T follicular helper cell (primary cell): ENCODE data around the gene TCF7L1.

Source experiments
- DNase-seq: peaks from one replicate; pipeline ENCODE4 v3.0.0-alpha.2; 2020; ENCODE audit warnings: low read depth

Gene TCF7L1

DNA sequence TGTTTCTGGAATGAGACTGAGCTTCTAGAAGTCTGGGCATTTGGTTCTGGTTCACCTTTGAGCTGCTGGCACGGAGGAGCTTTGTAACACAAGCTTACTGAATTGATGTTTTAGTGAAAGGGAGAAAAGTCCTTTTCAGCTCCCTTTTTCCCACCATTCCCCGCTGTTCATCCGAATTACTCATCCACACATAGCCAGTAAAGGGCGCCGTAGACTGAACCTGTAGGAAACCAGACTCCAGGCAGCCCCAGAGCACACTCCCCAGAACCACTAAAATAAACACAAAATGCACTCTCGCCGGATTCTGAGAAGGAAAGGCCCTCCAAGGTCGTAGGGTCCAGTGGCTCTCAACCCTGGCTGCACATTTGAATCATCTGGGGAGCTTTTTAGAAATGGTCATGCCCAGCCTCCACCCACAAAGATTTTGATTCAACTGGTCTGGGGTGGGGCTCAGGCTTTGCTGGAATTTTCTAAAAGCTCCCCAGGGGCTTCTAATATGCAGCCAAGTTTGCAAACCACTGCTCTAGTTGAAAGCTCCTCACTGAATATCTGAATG is 29.6 kb downstream of the TCF7L1 start:
- DNase-seq = no peak

DNA sequence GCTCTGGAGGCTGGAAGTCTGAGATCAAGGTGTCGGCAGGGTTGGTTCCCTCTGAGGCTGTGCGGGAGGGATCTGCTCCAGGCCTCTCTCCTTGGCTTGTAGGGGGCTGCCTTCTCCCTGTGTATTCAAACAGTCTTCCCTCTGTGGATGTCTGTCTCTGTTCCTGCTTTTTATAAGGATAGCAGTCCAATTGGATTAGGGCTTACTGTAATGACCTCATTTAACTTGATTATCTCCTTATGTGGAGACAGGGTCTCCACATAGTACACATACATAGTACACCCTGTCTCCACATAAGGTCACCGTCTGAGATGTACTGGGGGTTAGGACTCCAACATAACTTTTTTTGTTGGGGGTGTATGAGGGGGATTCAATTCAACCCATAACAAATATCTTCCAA is 30.5 kb downstream of the TCF7L1 start:
- no peak for DNase-seq

DNA sequence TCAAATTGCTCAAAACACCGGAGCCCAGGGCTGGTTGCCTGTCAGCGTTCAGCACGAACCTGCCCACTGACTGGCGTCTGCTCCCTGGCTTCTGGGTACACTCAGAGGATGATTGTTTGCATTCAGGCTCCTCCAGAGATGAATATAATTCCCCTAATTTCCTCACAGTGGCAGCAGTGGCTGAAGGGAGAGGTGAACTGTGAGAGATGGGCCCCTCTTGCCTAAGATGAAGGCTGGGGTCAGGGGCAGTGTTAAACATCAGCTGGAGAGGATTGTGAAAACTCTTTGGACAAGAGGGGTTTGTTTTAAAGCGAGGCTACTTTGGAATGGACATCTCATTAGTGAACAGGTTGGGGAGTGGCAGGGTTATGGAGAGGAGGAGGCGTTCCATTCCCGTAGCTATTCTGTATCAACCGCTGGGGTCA is 31.0 kb downstream of the TCF7L1 start:
- DNase-seq = no peak

DNA sequence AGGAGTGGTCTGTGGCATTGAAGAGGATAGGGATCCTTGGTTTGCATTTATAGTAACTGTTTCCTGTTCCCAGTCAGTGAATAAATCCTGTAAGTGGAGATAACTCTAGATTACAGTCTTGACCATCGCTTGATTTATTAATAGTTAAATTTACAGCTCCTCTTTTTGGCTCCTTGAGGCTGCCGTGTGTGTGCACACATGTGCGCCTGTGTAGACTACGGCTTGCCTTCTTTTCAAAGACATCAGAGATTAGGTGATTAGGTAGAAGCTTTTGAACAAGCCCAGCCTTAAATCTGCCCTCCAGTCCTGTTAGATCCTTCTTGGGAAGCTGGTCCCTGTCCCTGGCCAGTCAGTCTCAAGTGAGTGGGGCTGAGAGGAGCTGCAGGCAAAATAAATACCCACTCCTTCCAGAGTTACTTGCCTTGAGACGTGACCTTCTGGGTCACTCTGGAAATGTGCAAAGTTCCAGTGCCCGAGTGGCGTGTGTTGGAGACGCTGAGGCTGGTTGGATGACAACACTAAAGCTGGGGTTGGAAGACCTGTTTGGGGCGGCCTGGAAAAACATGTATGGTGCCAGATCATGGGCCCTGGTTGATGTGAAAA is 32.0 kb downstream of the TCF7L1 start:
- no peak for DNase-seq

DNA sequence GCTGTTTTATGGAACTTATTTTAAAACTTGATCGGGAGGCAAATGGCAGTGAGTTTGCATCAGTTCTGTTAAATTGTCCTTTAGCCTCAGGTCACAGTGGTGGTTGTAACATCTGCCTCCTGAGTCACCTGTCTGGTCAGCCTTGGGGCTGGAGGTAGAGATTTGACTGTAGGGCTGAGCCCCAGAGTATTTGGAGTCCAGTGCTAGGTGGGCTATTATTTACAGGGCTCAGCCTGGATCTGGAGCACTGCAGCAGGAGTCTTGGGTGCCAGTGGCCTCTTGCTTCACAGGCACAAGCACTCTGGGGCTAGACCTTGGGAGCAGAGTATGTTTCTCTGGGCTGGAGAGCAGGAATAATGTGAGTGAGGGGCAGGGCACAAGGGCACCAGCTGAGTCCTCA is 32.8 kb downstream of the TCF7L1 start:
- DNase-seq = no peak

DNA sequence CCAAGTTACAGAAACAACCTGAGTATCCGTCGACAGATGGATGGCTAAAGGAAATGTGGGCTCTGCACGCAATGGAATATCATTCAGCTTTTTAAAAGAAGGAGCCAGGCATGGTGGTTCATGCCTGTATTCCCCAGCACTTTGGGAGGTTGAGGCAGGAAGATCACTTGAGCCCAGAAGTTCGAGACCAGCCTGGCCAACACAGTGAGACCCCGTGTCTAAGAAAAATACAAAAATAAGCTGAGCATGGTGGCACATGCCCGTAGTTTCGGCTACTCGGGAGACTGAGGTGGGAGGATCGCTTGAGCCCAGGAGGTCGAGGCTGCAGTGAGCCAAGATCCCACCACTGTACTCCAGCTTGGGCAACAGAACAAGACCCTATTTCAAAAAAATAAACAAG is 34.3 kb downstream of the TCF7L1 start:
- no peak for DNase-seq

DNA sequence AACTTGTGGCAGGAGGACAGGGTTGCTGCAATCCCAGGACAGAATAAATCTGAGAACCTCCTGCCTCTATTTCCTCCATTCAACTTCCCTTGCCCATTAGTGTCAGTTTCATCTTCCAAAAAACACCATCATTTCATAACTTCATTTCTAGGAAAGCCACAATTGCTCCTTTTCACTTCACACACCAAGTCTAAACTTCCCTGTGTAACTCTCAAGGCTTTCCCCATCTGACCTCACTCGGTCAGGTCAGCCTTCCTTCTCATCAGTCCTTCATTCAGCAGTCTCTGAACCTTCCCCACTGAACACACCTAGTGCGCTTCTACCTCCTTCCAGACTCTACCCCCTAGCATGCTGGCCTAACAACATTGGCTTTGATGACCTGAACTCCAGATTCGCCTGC is 35.8 kb downstream of the TCF7L1 start:
- DNase-seq = no peak

DNA sequence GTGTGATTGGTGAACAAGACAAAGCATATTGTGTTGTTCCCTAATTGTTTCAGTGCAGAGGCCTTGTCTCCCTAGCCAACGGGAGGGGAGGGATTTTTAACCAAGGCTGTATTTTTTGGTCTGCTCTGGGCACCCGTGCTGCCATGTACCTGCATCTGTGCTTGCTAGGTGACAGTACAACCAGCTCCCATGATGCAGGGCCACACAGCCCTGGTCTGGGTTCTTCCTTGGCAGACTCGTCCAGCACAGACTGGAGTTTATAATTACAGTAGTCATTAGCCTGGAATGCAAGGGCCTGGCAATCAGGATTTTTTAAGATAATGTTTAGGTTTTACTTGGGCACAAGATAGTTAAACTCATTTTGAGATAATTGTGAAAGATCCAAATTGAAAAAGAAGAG is 36.4 kb downstream of the TCF7L1 start:
- no peak for DNase-seq

DNA sequence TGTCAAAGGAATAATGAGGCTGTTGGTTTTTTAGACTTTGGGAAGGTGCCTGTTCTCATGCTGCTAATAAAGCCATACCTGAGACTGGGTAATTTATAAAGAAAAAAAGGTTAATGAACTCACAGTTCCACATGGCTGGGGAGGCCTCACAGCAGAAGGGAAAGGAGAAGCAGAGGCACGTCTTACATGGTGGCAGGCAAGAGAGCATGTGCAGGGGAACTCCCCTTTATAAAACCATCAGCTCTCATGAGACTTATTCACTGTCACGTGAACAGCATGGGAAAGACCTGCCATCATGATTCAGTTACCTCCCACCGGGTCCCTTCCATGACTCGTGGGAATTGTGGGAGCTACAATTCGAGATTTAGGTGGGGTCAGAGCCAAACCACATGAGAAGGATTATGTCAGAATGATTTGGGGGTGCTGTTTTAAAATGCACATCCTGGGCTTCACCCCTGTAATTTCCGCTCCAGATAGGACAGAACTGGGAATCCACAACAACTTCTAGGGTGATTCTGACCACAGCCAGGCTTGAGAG is 37.8 kb downstream of the TCF7L1 start:
- no peak for DNase-seq

DNA sequence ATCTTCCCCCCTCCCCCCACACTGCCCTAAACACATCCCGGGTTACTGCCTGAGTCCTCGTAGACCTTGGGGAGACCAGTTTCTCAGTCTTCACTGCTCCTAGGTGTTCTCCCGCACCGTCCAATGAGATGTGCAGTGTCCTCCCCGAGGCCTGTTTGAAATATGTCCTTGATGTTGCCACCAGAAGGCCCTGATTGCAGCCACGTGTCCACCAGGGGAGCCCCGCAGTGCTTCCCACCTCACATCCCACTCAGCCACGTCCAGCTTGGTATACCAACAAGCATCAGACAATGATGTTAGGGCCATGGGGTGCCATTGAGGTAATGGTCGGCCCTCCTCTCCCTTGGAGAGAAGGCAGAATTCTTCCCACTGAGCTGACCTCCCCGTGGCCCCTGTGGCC is 38.7 kb downstream of the TCF7L1 start:
- DNase-seq = no peak

DNA sequence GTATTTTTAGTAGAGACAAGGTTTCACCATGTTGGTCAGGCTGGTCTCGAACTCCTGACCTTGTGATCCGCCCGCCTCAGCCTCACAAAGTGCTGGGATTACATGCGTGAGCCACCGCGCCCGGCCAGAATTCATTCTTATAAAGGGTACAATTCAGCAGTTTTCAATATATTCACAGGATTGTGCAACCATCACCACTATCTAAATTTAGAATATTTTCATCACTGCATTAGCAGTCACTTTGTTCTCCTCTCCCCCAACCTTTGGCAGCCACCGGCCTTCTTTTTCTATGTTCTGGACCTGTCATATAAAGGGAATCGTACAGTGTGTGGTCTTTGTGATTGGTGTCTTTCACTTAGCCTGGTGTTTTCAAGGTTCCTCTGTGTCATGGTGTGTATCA is 40.7 kb downstream of the TCF7L1 start:
- DNase-seq = no peak

DNA sequence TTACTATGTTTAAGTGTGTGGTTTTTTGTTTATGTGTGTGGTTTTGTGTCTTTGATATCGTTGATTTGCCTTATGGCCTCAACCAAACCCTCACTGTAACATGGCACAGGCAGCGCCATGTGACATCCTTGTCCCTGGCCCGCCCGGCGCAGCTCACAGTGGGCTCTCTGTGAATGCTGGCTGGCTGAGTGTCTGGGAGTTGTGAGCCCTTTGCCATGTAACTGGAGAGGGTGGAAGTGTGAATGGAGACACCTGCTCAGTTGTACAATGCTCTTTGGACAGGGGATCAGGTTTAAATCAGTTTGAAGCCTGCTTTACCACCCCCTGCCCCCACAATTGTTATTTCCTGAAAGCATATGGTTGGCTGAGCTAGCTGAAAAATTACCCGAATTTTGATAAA is 41.8 kb downstream of the TCF7L1 start:
- no peak for DNase-seq

DNA sequence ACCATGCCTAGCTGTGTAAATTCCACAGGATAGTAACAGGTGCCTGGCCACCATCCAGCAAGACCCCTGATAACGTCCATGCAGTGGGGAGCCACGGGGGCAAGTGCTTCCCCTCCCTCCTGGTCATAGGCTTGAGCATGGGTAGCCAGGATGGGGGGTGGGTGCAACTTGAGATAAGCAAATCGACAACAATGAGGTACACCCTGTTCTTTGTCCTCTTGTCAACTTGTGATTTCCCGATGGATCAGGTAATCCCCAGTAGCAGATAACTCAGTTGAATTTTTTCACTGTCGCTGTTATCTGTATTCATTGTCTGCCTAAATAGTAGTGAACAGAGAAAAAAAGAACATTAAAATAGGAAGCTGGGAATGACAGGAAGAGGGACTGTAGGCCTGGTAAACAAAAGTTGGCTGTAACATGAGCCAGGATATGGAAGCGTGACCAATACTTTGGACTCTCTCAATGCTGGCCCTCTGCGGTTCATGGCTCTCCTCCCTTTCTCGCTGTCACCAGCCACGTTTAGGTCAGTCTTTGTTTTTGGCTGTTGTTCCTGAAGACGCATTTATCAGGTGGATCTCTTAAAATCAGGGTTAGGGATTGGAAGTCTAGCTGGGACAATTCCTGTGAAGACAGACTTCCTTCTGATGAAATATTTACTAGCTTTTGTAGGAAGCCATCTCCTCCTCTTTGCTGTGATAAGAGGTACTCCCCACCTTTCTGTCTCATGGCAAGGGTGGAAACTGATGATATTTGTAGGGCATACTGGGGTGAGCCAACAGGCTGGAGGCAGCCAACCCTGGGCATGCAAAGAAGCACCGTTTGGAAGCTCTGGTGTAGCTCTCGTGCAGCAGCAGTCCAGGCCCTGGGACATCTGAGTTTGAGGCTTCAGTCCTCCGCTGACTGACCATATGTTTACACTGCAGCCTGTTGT is 42.4 kb downstream of the TCF7L1 start:
- DNase-seq = no peak

DNA sequence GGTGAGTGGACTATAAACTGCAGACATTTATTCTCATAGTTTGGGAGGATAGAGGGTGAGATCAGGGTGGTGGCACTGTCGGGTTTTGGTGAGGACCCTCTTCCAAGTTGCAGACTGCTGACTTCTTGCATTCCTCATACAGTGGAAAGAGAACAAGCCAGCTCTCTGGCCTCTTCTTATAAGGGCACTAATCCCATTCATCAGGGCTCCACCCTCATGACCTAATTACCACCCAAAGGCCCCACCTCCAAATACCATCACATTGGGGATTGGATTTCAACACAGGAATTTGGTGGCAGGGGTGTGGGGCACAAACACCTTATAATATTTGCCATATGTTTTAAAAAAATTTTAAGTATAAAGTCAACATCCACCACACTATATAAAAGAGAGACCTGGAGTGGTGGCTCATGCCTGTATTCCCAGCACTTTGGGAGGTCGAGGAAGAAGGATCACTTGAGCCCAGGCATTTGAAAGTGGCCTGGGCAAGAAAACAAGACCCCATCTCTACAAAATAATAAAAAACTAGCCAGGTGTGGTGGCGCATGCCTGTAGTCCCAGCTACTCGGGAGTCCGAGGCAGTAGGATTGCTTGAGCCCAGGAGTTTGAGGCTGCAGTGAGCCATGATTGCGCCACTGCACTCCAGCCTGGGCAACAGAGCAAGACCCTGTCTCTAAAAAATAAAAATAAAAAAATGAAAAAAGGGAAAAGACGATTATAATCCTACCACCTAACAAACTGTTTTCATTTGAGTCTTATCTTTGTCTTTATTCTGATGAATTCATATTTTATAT is 44.0 kb downstream of the TCF7L1 start:
- DNase-seq = no peak

DNA sequence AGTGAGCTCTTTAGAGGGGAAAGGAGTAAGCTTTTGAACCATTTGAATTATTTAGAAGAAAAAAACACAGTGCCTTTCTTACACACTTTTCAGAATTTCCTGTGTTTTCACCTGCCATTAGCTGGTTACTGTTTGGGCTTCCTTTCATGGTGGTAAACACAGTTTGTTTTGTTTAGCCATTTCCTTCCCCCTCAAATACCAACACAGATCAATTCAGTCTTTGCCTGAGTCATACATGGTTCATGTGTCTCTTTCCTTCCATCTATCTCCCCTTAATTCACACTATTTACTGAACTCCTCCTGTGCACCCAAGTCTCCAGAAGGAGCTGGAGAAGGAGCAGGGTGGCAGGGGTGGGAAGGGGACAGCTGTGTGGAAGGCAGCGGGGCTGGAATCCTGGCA is 45.0 kb downstream of the TCF7L1 start:
- no peak for DNase-seq

DNA sequence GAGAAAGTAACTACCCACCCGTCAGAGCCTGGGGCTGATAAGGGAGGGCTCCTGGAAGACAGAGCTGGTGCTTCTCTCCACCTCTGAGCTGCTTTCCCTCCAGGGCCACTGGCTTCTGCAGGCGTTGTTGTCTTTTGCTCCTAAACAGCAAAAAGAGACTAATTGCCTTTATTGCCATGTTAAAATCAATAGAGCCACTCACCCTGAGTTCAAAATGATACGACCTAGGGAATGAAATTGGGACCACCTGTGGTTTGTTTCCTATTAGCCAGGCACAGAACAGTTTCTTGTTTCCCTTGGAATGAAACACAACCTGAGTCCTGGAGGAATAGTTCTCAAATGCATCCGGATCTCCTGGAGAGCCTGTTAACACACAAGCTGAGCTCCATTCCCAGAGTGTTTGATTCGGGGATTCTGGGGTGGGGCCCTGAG is 45.8 kb downstream of the TCF7L1 start:
- DNase-seq = no peak

DNA sequence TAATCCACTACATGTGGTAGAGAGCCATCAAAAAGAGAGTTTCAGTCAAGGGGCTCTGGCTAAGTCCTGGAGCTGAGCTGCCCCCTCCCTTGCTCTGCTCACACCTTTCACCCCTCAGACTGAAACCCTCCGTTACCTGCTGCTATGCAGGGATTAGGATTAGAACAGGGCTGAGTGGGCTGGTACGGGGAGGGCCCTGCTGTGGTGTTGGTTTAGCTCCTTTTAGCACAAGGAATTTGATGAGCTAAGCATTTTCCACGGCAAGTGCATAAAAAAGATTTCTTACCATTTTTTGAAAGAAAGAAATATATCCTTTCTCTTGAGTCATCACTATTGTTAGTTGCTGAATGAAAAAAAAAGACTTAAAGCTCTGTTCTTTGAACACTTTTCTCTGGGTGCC is 46.3 kb downstream of the TCF7L1 start:
- no peak for DNase-seq

DNA sequence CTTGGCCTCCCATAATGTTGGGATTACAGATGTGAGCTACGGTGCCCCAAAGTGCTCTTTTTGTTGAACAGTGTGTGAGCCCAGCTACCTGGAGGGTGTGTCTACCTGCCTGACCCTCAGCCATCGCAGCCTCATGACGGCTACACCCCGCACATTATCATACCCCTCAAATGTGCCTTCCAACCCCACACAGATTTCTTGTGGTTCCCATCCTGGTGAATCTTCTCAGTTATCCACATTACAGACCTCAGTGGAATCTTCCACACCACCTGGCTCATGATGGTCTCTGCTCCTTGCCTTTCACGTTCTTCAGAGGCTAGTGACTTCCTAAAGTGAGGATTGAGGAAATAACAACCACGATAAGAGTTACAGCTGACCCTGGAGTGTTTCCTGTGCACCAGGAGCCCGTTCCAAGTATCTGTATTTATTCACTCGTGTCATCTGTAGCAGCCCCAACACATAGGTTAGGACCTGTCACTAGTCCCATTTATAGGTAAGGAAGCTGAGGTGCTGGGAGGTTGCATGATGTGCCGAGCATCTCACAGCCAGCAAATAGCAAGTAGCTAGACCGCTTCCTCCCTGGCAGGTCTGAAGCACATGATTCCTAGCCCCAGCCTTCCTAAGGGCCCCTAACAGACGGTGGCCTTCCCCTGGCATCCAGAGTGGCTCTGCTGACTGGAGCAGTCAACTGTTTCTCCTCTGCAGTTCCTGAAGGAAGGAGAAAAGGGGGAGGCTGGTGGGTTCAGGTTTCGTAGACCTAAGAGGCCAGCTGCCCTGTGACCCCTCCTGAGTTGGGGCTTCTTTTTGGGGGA is 47.3 kb downstream of the TCF7L1 start:
- no peak for DNase-seq

DNA sequence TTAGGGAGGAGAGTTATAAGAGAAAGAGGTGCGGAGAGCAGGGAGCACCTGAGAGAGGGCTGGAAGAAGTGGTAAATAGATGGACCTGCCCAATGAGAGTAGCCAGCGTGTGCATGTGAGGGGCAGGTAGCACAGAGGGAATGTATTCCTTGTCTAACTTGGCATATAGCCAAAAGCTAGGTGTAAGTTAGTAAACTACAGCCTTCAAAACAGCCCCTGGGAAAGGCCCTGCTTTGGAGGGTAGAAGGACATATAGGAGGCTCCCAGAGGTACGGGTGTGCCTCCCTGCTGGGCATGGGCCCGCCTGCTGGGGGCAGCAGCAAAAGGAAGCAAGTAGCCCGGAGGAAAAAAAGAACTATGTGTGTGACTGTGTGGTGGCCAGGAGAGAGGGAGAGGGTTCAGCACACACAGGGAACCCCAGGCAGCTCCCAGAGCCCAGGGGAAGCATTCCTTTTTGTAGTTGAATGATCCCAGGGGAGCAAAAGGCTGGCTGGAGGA is 48.0 kb downstream of the TCF7L1 start:
- no peak for DNase-seq

DNA sequence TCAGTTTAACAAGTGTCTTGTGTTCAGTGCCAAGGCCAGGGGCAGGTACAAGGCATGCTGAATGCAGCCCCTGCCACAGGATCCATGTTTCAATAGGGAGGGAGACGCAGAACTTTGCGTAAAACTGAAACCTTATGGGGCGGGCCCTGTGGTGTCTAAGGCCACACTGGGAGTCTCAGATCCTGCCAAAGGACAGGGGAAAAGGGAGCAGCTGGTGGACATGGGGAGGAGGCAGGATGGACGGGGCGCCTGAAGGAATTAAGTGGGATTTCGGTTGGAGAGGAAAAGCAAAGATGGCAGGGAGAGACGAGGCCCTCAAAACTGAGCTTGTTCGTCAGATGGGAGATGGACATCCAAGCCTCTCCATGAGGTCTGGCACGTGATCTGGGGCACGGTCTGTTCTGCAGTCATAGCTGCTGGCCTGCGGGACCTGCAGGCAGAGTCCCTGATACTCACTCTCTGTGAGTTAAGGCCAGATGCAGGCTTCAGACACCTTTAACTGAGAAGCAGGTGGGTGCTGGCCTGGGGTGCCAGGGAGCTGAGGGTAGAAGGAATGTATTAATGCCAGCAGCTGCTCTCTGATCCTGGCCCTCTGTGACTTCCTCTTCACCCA is 48.8 kb downstream of the TCF7L1 start:
- DNase-seq = no peak

DNA sequence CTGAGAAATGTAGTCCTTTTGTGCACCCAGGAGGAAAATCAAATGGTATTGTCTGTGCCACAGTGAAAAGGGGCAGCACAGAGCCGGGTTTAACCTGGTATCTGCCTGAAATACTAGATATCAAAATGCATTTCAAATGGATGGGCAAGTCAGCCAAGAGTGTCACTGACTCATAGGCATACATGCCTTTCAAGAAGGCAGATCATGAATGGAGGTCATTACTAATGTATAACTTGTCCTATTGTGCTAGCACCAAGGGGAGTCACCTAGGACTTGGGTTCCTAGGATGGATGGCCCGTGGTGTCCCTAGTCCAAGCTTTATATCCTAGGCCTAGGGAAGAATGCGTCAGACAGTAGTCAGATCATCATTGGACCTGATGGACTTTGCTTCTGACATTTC is 49.9 kb downstream of the TCF7L1 start:
- DNase-seq = no peak
